Raji (cell line): ENCODE data around the gene REM1.

Experiments used
- POLR2A ChIP-seq: IDR thresholded peaks from 2 replicates; pipeline ENCODE4 v1.6.1; 2011; ENCODE audit warnings: low read depth, low read length, control low read depth; ENCODE audit not compliant: insufficient read depth

The REM1 gene, protein sequence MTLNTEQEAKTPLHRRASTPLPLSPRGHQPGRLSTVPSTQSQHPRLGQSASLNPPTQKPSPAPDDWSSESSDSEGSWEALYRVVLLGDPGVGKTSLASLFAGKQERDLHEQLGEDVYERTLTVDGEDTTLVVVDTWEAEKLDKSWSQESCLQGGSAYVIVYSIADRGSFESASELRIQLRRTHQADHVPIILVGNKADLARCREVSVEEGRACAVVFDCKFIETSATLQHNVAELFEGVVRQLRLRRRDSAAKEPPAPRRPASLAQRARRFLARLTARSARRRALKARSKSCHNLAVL

DNA sequence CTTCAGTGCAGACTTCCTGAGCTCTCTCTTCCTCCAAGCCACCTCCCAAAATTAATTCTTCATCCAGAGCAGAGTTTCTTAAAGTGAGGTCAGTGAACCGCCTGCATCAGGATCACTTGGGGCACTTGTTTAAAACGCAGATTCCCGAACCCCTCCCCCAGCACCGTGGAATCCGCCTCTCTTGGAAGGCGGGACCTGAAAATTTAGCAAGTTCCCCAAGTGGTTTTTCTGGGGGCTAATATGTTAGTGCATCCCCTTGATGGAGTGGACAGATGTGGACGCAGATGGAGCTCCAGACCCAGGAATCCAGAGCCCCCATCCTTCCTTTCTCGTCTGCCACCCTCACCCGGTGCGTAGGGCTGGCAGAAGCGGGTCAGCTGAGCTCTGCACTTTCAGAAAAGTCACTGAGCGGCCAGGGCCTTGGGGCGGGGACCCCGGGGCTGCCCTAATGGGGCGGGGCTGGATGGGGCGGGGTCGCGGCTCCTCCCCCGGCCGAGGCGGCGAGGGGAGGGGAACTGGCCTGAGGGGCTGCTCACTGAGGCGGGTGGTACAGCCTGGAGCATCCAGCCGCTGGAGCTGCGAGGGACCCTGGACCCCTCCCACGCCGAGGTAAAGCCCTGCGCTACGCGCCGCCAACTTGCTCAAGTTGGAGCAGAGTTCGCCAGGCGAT is at the start of gene REM1, which contains the start of gene DEFB124:
Gene REM1, plus strand, starts transcription at position 531 of the 670 bp plus-strand sequence. CDS start 1,158 bp downstream, outside the sequence.
Gene DEFB124, minus strand, starts transcription at position 370 of the 670 bp plus-strand sequence. CDS start 2,114 bp downstream, outside the sequence.
- TF ChIP-seq POLR2A = no peak

GRCh38 chr20:31425797-31426196 is 49.3 kb upstream of the REM1 start:
- TF ChIP-seq POLR2A = no peak

DNA sequence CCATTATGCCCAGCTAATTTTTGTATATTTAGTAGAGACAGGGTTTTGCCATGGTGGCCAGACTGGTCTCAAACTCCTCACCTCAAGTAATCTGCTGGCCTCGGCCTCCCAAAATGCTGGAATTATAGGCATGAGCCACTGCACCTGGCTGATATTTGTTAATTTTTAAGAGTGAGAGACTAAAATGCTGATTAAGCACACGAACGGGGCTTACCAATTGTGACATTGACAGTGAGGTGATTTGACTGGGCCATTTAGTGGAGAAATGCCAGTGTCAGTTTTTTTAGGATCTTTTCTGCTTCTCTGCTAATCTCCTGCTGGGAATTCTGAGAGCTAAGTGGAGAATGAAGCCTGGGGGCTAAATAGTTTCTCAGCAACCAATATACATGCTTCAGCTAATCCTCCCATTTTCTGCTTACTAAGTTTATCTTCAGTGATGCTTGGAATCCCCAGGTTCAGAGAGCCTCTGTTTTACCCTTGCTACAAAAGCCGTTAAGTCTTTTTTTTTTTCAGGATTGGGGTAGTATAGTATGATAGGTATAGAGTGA is 44.4 kb upstream of the REM1 start:
- no peak for TF ChIP-seq POLR2A

DNA sequence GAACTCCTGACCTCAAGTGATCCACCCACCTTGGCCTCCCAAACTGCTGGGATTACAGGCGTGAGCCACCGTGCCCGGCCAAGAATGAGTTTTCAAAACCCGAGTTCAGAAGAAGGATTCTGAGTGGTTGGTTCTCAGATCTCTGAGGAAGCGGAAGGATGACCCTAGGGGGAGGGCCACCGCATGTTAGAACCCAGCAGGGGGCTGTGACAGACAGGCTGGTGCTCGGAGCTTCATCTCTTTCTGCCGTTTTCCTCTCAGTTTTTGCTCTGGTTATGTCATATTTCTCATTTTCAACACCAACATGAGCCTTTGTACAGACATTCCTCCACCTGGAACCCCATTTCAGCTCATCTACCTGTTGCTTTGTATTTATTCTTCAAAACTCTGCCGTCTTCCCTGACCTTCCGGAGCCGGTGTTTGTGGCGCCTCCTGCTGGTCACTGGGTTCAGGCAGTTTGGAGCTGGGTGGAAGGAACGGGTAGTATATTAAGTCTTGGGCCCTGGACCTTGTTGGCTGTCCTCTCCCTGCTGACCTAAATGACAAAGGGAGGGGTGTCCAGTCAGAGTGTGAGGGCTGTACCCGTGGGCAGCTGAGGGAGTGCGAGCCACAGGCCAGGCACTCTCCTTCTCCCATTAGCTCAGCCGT is 35.0 kb upstream of the REM1 start, which contains the start of gene DEFB123:
Gene DEFB123, plus strand, starts transcription at position 621 of the 648 bp plus-strand sequence. CDS start 67 bp downstream, outside the sequence.
- no peak for TF ChIP-seq POLR2A

DNA sequence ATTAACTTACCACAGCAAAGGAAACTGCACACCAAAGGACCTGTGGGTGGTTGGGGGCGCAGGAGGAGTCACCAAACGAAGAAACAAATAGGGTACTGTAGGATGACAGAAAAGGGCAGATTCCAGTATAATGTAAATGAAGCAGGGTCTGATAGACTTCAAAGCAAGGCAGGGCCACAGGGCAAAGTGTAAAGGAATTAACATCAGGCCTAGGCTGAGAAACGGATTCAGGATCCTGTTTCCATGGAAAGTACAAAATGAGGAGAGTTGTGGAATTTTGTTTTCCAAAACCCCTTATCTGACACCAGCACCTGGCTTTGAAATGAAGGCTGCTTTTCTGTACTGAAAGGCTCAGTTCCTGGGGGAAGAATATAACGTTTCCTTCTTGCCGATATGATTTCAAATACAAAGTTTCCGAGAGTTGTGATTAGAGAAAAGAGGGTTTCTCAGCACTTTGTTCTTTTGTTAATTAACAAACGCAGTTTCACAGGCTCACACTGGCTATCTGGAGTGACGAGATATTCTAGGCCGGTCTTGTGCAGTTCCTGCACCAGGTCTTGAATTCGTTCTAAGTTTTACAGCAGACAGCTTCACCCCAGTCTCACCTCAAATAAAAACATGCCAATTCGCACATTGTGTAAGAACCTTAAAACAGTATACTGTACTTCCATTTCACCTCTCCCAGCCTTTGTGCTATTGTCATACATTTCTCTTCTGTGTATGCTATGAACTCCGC is 28.8 kb upstream of the REM1 start:
- TF ChIP-seq POLR2A = no peak

DNA sequence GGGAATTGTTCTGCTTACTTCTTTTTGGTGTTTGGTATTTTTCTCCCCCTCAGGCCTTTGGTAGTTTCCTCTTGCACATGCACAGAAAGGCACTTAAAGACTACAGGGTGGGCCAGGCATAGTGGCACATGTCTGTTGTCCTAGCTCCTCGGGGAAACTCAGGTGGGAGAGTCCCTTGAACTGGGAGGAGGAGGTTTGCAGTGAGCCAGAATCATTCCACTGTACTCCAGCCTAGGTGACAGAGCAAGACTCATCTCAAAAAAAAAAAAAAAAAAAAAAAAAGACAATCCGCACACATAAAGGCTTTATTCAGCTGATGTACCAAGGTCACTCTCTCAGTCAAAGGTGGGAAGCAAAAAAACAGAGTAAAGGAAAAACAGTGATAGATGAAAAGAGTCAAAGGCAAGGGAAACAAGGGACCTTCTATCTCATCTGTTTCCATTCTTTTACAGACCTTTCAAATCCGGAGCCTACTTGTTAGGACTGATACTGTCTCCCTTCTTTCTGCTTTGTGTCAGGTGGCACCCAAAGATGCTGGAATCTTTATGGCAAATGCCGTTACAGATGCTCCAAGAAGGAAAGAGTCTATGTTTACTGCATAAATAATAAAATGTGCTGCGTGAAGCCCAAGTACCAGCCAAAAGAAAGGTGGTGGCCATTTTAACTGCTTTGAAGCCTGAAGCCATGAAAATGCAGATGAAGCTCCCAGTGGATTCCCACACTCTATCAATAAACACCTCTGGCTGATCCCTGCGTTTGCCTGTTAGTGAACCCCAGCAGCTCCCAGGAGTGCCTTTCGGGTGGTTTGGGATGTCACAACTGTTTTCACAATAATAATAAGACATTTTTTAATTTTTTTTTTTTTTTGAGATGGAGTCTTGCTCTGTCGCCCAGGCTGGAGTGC is 25.3 kb upstream of the REM1 start:
- no peak for TF ChIP-seq POLR2A

DNA sequence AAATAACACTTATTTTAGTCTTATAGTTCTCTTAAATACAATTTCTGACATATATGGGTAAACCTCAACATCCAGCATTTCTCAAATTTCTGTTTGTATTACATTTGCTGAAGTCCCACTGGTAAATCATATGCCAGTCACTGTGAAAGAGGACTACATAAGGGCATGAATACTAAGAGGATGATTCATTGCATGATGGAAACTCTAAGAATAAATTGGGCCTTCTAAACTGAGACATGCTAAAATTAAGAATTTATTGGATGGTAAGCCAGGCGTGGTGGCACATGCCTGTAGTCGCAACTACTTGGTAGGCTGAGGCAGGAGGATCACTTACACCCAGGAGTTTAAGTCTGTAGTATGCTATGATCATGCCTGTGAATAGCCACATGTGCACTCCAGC is 22.5 kb upstream of the REM1 start:
- no peak for TF ChIP-seq POLR2A

- TF ChIP-seq POLR2A = no peak
Measured at GRCh38 chr20:31454361-31454760, 20.7 kb upstream of the REM1 start.

GRCh38 chr20:31472395-31473330 is 2.4 kb upstream of the REM1 start:
- no peak for TF ChIP-seq POLR2A

GRCh38 chr20:31473331-31474096 is 1.6 kb upstream of the REM1 start:
- no peak for TF ChIP-seq POLR2A

- TF ChIP-seq POLR2A = no peak
Measured at GRCh38 chr20:31474097-31474436, 1.0 kb upstream of the REM1 start.

DNA sequence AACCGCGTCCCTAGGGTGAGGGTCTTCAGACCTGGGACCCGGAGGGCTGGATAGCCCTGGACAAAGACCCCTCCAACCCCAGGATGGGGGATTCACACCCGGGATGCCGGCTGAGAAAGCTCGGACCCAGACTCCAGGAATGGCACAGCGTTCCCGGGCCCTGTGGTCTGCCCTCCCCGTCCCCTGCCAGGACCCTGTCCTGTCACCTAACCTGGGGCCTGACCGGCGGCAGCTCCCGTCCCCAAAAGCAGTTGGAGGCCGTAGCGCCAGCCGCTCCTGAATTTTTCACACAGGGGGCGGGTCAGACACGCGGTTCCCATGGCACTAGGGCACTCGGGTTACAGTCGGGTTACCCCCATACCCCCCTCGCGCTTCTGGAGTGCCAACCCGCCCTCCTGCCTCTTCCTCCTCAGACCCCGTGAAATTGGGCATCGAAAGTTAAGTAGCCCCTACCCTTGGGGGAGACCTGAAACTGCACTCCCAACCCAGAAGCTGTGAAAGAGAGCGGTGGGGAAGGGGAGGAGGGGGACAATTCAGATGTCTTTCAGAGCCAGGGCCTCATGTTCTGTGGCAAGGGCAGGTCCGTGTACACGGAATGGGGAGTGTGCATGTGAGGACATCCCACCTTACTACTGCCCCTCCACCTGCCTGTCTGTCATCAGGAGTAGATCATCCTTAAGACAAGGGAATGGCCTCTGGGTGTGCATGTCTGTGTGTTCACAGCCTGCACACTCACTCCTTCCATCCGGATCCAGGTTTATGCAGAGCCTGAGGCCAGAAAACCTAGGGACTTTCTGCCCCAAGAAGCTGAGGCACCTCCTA is 595 bp downstream of the REM1 start:
- no peak for TF ChIP-seq POLR2A

GRCh38 chr20:31476294-31476585 is 1.2 kb downstream of the REM1 start:
- no peak for TF ChIP-seq POLR2A
